NK-92 (cell line): Measurements from ENCODE around the gene SYT1.
"Not testable (repeated sequence)": the region's sequence is repeated elsewhere in the genome, so short reads cannot be mapped to it uniquely, and the experiment has no call there.

ENCODE experiments used
- DNase-seq: peaks from one replicate; lab custom pipeline; 2025; ENCODE audit not compliant: unreplicated experiment; lab: John Stamatoyannopoulos, UW

Gene SYT1

GRCh38 chr12:79423560-79423959 is 559.0 kb downstream of the SYT1 start:
- DNase-seq: no peak

- no peak for DNase-seq
Measured at GRCh38 chr12:79424109-79424721, 559.6 kb downstream of the SYT1 start.

- no peak for DNase-seq
Measured at GRCh38 chr12:79426121-79426520, 561.5 kb downstream of the SYT1 start.

- DNase-seq: not testable (repeated sequence)
Measured at GRCh38 chr12:79426744-79427143, 562.2 kb downstream of the SYT1 start.

- no peak for DNase-seq
Measured at GRCh38 chr12:79433465-79434072, 569.0 kb downstream of the SYT1 start.

GRCh38 chr12:79434561-79434960 is 570.0 kb downstream of the SYT1 start:
- DNase-seq: no peak

- no peak for DNase-seq
Measured at GRCh38 chr12:79435742-79436141, 571.2 kb downstream of the SYT1 start.

- DNase-seq: no peak
Measured at GRCh38 chr12:79438480-79439174, 574.1 kb downstream of the SYT1 start.

GRCh38 chr12:79439175-79439825 is 574.7 kb downstream of the SYT1 start:
- no peak for DNase-seq

- no peak for DNase-seq
Measured at GRCh38 chr12:79441534-79441933, 577.0 kb downstream of the SYT1 start.

GRCh38 chr12:79442396-79442795 is 577.8 kb downstream of the SYT1 start:
- DNase-seq: no peak

- DNase-seq: no peak
Measured at GRCh38 chr12:79444089-79444488, 579.5 kb downstream of the SYT1 start.

GRCh38 chr12:79448816-79449215 is 584.2 kb downstream of the SYT1 start:
- DNase-seq: no peak

- DNase-seq: no peak
Measured at GRCh38 chr12:79451365-79451764, 586.8 kb downstream of the SYT1 start.

GRCh38 chr12:79451978-79452377 is 587.4 kb downstream of the SYT1 start:
- DNase-seq: no peak

- DNase-seq: no peak
Measured at GRCh38 chr12:79452906-79453305, 588.3 kb downstream of the SYT1 start.

GRCh38 chr12:79453820-79454219 is 589.2 kb downstream of the SYT1 start:
- no peak for DNase-seq

GRCh38 chr12:79454338-79454843 is 589.8 kb downstream of the SYT1 start:
- DNase-seq: no peak

- no peak for DNase-seq
Measured at GRCh38 chr12:79455286-79455685, 590.7 kb downstream of the SYT1 start.

GRCh38 chr12:79482323-79482722 is 617.7 kb downstream of the SYT1 start:
- no peak for DNase-seq

- no peak for DNase-seq
Measured at GRCh38 chr12:79482921-79483320, 618.3 kb downstream of the SYT1 start.

- DNase-seq: no peak
Measured at GRCh38 chr12:79486154-79486553, 621.6 kb downstream of the SYT1 start.
